ENCODE data around the gene HELZ2. TPM values are rescaled to one million over a fixed set of nuclear protein-coding genes. Genes with fewer than 3 reads are reported as not detected.
"Not testable (repeated sequence)": the region's sequence is repeated elsewhere in the genome, so short reads cannot be mapped to it uniquely, and the experiment has no call there.

HELZ2 gene
- polyA plus RNA-seq, 6 donors from 2014 or later, result 2.5 to 11.6 (median 9.3) TPM

DNA sequence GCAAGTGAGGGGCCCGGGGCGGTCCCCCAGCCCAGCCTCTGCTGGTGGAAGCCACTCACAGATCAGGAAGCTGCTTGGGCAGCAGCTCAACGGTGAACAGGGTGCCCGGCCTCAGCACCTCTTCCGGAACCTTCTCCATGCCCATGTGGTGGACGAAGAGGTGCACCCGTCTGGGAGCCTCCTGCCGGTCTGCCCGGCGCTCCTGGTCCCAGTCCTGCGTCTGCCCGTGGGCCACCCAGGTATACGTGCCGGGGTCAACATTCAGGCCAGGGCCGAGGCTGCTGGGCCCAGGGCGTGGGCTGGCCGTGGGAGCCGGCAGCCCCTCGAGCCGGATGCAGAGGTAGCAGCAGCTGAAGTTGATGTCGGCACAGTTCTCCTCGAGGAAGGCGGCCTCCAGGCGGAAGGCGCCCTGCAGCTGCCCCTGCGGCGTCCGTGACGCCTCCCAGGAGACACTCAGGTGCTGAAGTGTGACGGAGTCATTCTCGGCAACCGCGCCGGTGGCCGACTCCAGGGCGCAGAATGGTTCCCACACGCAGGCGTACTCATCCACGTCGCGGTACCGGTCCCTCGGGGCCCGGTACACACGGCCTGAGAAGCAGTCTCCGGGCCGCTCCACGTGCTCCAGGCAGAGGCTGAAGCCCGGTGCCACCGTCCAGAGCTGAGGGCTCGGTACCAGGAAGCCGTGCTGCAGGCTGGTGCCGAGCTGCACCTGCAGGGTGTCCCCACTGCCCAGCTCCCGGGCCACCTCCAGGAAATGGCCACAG is 11.4 kb downstream of the HELZ2 start:
- peak in 1 of 2 donors; percentile 17 for ATAC-seq (ENCODE audit: low read depth in 2 of 2)
- Mint-ChIP-seq H3K4me3 (no peak overlapping the region), H3K27ac (no peak overlapping the region), H3K4me1 (peaks cover 6 to 15% (median 10%) of the 10 kb centered on the region in 3 donors), H3K9me3 (peaks cover 0 to 2% (median 0%) of the 10 kb centered on the region in 7 donors), H3K27me3 (no peaks in the 10 kb centered on the region), H3K36me3 (peaks cover 0 to 6% of the 10 kb centered on the region in 2 donors)
- DNase-seq, result no peak

DNA sequence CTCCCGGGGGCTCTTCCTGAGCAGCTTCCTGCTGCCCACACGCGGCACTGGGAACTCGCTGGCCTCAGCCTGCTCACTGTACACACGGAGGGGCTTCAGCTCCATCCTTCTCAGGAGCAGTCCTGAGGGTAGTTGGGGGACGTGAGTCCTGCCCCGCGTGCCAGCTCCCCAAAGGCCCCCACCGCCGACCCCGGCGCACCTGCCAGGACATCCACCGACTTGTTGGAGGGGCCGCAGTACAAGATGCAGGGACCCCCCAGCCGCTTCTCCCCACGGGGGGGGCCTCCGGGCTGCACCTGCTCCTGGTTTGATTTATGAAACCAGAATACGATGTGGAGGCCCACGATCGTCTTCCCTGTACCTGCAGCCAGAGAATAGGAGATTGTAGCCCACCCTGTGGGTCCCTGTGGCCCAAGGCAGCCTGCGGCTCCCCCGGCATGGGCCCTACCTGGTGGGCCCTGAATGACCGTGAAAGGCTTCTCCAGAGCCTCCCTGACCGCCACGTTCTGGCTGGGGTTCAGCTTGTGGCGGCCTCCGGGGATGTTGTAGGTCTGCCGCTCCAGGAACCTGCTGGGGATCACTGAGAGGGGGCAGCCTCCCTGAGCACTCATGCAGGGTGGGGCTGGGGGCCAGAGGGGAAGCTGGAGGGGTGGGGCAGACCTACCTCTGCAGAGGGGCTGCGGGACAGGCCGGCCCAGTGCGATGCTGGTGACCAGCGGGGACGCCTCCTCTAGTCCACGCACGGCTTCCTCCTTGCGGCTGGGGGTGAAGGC is 12.2 kb downstream of the HELZ2 start:
- Mint-ChIP-seq H3K4me3 (no peak overlapping the region), H3K36me3 (peaks cover 0 to 6% of the 10 kb centered on the region in 2 donors), H3K27ac (no peak overlapping the region), H3K9me3 (peaks cover 0 to 2% (median 0%) of the 10 kb centered on the region in 7 donors), H3K4me1 (peaks cover 3 to 13% (median 8%) of the 10 kb centered on the region in 3 donors), H3K27me3 (no peaks in the 10 kb centered on the region)
- DNase-seq (no peak), ATAC-seq (ENCODE audit: low read depth in 2 of 2) (no peak)

DNA sequence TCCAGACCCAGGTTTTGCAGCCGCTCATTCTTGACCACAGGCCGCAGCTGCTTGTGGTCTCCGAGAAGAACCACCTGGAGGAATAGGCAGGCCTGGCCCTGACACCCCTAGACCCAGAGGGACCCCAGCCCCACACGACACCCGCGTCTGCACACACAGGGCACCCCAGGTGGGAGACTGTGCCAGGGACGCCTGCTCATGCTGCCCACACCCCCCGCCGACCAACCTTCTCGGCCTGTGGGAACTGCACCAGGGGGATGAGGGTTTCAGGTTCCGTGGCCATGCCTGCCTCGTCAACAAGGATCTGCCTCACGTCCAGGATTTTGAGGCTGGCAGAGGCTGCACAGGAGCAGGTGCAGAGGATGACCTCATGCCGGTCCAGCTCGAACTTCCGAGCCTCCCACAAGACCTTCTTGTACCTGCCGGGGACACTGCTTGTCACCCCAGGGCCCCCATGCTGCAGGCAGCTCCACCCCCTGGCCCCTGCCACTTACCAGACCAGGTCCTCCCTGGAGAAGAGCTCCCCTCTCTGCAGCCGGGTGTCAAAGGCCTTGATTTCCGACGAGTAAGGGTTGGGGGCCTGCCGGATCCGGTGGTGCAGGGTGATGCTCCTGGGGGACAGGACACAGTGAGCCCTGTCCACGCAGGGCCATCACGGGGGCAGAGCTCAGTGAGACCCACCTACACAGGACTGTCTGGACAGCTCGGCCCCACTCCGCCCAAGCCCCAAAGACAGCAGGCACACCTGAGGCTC is 13.0 kb downstream of the HELZ2 start:
- H3K9me3 Mint-ChIP-seq, result peaks cover 0 to 2% (median 0%) of the 10 kb centered on the region in 7 donors

DNA sequence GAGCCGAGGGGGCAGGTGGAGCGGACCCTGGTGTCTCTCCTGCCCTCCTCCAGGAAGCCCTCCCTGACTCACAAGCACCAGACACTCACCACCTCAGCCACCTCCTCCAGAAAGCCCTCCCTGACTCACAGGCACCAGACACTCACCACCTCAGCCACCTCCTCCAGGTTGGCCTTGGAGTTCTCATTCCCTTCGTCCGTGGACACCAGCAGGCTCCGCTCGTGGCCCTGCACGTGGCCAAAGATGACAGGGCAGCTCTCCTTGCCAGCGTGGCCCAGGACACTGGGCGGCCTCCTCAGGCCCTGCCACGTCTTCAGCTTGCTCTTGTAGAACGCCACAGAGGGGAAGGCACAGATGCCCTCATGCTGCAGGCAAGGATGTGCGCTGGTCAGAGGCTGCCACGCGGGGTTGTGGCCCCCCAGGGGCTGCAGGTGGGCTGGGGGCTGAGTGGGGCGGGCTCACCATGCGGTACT is 13.7 kb downstream of the HELZ2 start:
- Mint-ChIP-seq H3K9me3 (peaks cover 0 to 2% (median 0%) of the 10 kb centered on the region in 7 donors), H3K27me3 (no peaks in the 10 kb centered on the region), H3K4me1 (peaks cover 6 to 12% (median 8%) of the 10 kb centered on the region in 3 donors), H3K27ac (no peak overlapping the region), H3K36me3 (peaks cover 0 to 6% of the 10 kb centered on the region in 2 donors), H3K4me3 (peak overlapping the region in 1 of 8 donors; percentile 53)
- ATAC-seq (ENCODE audit: low read depth in 2 of 2), result no peak
- no peak for DNase-seq

More for the DNA sequence above, 13.0 kb downstream of the HELZ2 start:
- Mint-ChIP-seq H3K4me1 (peaks cover 6 to 12% (median 8%) of the 10 kb centered on the region in 3 donors), H3K27ac (no peak overlapping the region), H3K36me3 (peaks cover 0 to 6% of the 10 kb centered on the region in 2 donors), H3K27me3 (no peaks in the 10 kb centered on the region), H3K4me3 (no peak overlapping the region)
- ATAC-seq (ENCODE audit: low read depth in 2 of 2) (no peak), DNase-seq (no peak)

DNA sequence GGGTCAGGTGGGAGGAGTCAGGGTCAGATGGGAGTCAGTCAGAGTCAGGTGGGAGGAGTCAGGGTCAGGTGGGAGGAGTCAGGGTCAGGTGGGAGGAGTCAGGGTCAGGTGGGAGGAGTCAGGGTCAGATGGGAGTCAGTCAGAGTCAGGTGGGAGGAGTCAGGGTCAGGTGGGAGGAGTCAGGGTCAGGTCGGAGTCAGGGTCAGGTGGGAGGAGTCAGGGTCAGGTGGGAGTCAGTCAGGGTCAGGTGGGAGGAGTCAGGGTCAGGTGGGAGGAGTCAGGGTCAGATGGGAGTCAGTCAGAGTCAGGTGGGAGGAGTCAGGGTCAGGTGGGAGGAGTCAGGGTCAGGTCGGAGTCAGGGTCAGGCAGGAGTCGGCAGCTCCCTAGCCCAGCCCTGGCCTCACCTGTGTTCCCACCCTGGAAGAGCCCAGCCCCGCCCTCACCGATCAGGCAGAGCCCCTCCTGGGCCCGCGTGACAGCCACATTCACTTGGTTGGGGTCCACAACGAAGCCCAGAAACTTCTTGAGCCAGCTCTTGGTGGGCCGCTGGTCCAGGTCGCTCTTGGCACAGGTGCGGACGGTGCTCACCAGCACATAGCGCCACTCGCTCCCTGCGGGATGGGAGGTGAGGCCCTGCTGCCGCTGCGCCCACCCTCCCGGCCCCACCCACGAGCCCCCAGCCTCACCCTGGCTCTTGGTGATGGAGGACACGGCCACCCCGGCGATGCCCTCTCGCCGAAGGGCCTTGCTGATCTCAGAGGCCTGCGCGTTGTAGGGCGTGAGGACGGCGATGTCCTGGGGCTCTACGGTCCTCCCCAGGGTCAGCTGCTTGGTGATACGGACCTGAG is 14.3 kb downstream of the HELZ2 start:
- not testable (repeated sequence) for H3K27me3 Mint-ChIP-seq; H3K27ac Mint-ChIP-seq; H3K9me3 Mint-ChIP-seq; DNase-seq; H3K36me3 Mint-ChIP-seq; ATAC-seq (ENCODE audit: low read depth in 2 of 2)
- Mint-ChIP-seq H3K4me3 (peak overlapping the region in 1 of 8 donors; percentile 53), H3K4me1 (peaks cover 8 to 13% (median 10%) of the 10 kb centered on the region in 3 donors)

DNA sequence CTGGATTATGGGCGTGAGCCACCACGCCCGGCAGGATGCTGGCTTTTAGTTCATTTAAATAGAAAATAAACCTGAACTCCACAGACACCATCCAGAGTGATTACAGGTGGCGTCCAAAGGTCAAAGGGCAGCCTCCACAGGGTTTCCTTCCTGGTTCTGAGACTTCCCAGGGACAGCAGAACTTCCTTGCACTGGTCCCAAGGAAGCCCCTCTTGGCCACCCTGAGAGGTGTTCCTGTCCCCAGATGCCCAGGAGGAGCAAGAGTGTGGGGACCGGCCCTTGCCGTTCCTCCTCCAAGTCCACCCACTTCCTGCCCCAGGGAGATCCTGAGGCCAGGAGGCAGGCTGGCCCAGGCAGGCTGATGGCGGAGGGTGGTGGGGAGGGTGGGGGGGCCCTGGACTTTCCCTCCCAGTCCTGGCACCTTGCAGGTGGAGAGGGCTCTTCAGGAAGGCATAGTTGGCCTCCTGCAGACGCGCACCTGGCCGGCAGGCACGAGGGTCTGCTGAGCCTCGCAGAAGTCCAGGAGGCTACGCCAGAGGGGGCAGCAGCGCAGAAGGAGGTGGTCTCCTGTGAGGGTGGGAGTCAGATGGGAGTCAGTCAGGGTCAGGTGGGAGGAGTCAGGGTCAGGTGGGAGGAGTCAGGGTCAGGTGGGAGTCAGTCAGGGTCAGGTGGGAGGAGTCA is 15.1 kb downstream of the HELZ2 start:
- Mint-ChIP-seq H3K9me3 (peaks cover 0 to 2% (median 0%) of the 10 kb centered on the region in 7 donors), H3K4me1 (peaks cover 8 to 19% (median 17%) of the 10 kb centered on the region in 3 donors), H3K27ac (peak overlapping the region in 1 of 6 donors; percentile 62), H3K36me3 (peaks cover 0 to 6% of the 10 kb centered on the region in 2 donors), H3K27me3 (no peaks in the 10 kb centered on the region), H3K4me3 (no peak overlapping the region)
- DNase-seq (no peak), ATAC-seq (ENCODE audit: low read depth in 2 of 2) (no peak)

DNA sequence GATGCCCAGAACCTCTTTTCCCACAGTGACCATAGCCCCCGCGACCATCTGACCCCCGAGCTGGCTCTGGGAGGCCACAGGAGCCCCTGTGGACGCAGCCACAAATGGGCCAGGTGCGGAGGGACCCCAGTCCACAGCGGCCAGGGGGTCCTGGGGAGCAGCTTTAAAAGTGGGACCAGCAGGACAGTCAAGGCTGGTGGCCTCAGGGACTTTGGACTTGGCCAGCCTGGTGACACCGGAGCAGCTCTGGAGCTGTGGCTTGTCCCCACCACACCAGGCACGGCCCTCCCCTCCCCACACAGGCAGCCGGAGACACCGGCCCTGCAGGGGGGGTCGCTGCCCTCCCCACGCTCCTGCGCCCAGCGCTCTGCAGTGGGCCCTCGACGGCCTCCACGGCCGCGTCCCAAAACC is 16.6 kb downstream of the HELZ2 start:
- no peaks in the 10 kb centered on the region for H3K27me3 Mint-ChIP-seq

DNA sequence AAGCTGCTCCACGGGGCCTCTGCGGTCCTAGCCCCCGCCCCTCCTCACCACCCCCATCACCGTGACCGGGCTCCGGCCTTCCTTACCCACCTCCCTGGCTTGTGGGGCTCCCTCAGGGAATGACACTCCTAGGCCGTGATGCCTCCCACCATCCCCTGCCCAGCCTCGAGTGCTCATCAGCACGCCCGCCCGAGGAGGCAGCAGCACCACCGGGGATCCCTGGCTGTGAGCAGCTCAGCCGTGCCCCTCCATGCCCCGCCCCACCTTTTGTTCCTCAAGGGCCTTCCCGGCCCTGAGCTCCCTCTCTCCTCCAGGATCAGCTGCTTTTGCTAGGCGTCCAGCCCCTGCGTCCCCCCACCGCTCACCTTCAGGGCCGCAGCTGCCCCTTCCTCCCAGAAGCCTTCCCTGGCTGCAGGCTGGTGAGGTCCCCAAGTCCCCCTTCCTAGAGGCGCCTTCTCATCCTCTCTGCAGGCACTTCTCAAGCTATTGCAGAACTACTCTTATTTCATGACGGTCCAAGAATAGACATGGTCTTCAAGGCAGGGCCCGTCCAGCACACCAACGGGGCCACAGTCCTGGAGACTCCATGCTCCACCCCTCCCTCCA is 17.1 kb downstream of the HELZ2 start:
- Mint-ChIP-seq H3K27ac (peak overlapping the region in 3 of 6 donors; percentile 63 to 74 (median 71)), H3K36me3 (peaks cover 0 to 6% of the 10 kb centered on the region in 2 donors), H3K4me1 (peaks cover 18 to 36% (median 32%) of the 10 kb centered on the region in 3 donors), H3K27me3 (no peaks in the 10 kb centered on the region), H3K4me3 (peak overlapping the region in 5 of 8 donors; percentile 5 to 48 (median 42)), H3K9me3 (peaks cover 0 to 2% (median 0%) of the 10 kb centered on the region in 7 donors)
- no peak for ATAC-seq (ENCODE audit: low read depth in 2 of 2)
- no peak for DNase-seq

More for the DNA sequence above, 16.6 kb downstream of the HELZ2 start:
- H3K9me3 Mint-ChIP-seq, result peaks cover 0 to 2% (median 0%) of the 10 kb centered on the region in 7 donors
- peaks cover 0 to 6% of the 10 kb centered on the region in 2 donors for H3K36me3 Mint-ChIP-seq
- DNase-seq, result no peak
- peak overlapping the region in 2 of 6 donors; percentile 63 to 74 for H3K27ac Mint-ChIP-seq
- H3K4me3 Mint-ChIP-seq, result peak overlapping the region in 3 of 8 donors; percentile 32 to 48 (median 42)
- ATAC-seq (ENCODE audit: low read depth in 2 of 2), result no peak
- peaks cover 14 to 31% (median 27%) of the 10 kb centered on the region in 3 donors for H3K4me1 Mint-ChIP-seq

DNA sequence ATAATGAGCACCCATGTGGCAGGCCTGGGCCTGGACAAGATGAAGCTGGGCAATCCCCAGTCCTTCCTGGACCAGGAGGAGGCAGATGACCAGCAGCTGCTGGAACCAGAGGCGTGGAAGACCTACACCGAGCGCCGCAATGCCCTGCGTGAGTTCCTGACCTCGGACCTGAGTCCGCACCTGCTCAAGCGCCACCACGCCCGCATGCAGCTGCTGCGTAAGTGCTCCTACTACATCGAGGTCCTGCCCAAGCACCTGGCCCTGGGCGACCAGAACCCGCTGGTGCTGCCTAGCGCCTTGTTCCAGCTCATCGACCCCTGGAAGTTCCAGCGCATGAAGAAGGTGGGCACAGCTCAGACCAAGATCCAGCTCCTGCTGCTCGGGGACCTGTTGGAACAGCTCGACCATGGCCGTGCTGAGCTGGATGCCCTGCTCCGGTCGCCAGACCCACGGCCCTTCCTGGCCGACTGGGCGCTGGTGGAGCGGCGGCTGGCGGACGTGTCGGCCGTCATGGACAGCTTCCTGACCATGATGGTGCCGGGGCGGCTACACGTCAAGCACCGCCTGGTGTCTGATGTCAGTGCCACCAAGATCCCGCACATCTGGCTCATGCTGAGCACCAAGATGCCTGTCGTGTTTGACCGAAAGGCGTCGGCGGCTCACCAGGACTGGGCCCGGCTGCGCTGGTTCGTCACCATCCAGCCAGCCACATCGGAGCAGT is 18.2 kb downstream of the HELZ2 start:
- Mint-ChIP-seq H3K27ac (peak overlapping the region in 2 of 6 donors; percentile 89 to 96), H3K9me3 (peaks cover 0 to 2% (median 0%) of the 10 kb centered on the region in 7 donors), H3K36me3 (peaks cover 0 to 6% of the 10 kb centered on the region in 2 donors), H3K4me3 (peak overlapping the region in 4 of 8 donors; percentile 3 to 57 (median 32)), H3K4me1 (peaks cover 23 to 41% (median 38%) of the 10 kb centered on the region in 3 donors), H3K27me3 (no peaks in the 10 kb centered on the region)
- DNase-seq, result no peak
- no peak for ATAC-seq (ENCODE audit: low read depth in 2 of 2)

DNA sequence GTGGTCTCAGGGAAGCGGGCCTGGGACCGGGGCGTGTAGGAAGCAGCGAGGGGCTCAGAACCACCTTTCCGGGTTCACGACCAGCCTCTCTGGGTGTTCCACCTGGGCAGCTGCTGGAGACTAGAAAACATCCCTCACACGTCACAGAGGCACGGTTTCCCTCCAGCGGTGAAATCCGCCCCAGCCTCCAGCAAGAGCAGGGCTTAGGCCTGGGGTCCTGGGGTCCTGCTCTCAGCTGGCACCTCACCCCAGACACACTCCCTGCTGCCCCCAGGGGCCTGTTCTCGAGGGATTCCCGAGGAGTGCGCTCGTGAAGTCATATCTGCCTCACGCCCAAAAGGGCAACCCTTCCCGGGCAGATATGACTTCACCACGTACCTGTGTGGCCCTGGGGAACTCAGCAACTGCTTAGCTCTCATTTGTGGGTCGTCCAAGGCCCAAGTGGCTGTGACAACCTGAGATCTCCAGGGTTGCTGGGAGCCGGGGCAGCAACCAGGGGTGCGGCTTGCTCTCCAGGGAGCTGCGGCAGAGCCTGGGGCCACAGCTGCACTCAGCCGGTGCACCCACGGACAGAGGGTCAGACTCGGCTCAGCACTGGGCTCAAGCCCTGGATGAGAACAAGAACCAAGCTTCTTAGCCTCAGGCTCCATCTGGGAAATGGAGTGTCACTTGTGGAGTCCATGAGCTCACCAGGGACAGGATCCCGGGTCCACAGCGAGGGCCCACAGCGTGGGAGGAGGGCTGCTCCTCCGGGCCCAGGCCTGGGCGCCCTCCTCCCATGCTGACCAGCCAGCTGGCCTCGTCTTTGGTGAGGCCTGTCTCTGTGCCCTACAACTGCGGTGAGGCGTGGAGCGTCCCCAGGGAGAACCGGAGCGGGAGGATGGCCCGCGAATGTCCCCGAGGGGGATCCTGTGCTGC is 19.4 kb downstream of the HELZ2 start:
- peak overlapping the region; percentile 88 to 98 (median 96) for H3K27ac Mint-ChIP-seq
- H3K4me1 Mint-ChIP-seq, result peaks cover 25 to 52% (median 40%) of the 10 kb centered on the region in 3 donors
- H3K9me3 Mint-ChIP-seq, result no peaks in the 10 kb centered on the region
- peaks cover 0 to 6% (median 0%) of the 10 kb centered on the region in 3 donors for H3K27me3 Mint-ChIP-seq
- DNase-seq (peak; percentile 60), ATAC-seq (ENCODE audit: low read depth in 2 of 2) (peak; percentile 17 to 34)
- H3K4me3 Mint-ChIP-seq, result peak overlapping the region; percentile 79 to 94 (median 90)
- H3K36me3 Mint-ChIP-seq, result no peaks in the 10 kb centered on the region

Measured in naive B cell (primary cell).